GM19397 (cell line): ENCODE results near the gene GOLGA7B.

Experiments used
- ATAC-seq: cut with Tn5 transposase; IDR thresholded peaks from one replicate; pipeline ENCODE4 v1.9.1; 2021; ENCODE audit warnings: mild to moderate bottlenecking, moderate library complexity; ENCODE audit not compliant: unreplicated experiment

The GOLGA7B gene

DNA sequence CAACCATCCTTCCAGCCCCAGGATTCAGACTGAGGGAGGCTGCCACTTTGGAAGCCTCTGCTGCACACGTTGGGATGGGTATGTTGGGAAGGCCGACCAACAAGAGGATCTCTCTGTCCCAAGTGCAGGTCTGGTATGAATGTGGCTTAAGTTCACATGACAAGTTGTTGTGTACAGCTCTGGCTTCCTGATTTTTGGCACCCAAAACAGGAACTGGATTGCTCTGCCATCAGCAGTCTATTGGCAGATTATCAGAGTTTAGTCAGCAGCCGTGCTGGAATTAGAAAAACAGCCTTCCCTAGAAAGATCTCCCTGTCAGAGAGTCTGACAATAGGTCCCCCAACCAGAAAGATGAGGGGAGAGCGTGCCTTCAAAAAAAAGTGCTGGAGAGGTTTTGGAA lies 66.9 kb downstream of the GOLGA7B start:
- ATAC-seq, result no peak

DNA sequence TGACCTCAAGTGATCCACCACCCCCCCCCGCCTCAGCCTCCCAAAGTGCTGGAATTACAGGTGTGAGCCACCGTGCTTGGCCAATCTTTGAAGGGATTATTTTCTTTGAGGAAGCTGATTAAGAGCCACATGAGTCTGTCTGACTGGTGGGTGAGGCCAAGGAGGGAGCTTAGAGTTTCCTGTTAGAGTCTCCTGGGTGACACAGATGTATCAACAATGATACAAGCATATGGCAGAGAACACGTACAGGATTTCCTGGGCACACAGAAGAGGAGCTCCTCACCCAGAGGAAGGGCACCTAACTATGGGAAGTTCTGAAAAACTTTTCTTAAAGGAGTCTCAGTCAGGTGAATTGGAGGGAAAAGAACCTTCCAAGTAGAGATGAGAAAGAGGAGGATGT lies 69.4 kb downstream of the GOLGA7B start:
- ATAC-seq, result no peak

DNA sequence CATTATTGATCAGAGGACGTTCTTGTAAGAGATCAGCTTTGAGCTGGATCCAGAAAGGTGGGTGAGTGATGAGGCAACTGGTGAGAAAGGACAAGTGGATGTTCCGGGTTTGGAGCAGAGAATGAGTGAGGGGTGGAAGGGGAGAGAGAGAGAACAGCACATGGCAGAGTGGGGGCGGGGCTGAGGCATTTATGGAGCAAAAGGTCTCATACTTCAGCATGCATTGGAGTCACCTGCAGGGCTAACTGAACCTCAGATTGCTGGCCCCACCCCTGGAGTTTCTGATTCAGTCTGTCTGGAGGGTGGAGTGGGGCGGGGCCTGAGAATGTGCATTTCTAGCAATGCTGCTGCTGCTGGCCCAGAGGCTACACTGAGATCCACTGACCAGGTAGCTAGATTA lies 71.2 kb downstream of the GOLGA7B start:
- ATAC-seq, result no peak
